Transverse colon (tissue), 4 donors: ENCODE results near the gene FCRL3. TPM values are rescaled to one million over a fixed set of nuclear protein-coding genes. Genes with fewer than 3 reads are reported as not detected.

ENCODE experiments used
- DNase-seq: peaks from one replicate; pipeline ENCODE4 v3.0.0-alpha.2; 2019
- H3K27ac ChIP-seq, 4 donors: fragments of 200-600 bp; sonication (generic); 2 replicates each; pipeline ENCODE4 v1.5.1; 2016 to 2018; ENCODE audit warnings: inconsistent platforms in 4 of 4
- H3K27me3 ChIP-seq: fragments of 200-600 bp; sonication (generic); 2 replicates; pipeline ENCODE4 v1.5.1; 2017; ENCODE audit warnings: inconsistent platforms
- H3K36me3 ChIP-seq, 4 donors: fragments of 200-600 bp; sonication (generic); 2 replicates each; pipeline ENCODE4 v1.5.1; 2017 to 2019; ENCODE audit warnings: inconsistent platforms in 4 of 4
- H3K4me1 ChIP-seq, 4 donors: fragments of 200-600 bp; sonication (generic); 2 replicates each; pipeline ENCODE4 v1.5.1; 2017 to 2020; ENCODE audit warnings: inconsistent platforms in 4 of 4
- H3K4me3 ChIP-seq, 4 donors: fragments of 200-600 bp; sonication (generic); 1 replicate in 1 of 4; 2 replicates in 3 of 4; pipeline versions ENCODE4 v1.5.1 to v1.6.1; 2017 to 2019; ENCODE audit warnings: inconsistent platforms in 4 of 4
- H3K9me3 ChIP-seq, 2 donors: fragments of 200-600 bp; sonication (generic); 2 replicates each; pipeline ENCODE4 v1.5.1; 2017 to 2019; ENCODE audit warnings: inconsistent platforms in 2 of 2
- CTCF ChIP-seq, 5 experiments: fragments of 200-600 bp in 3 of 5; fragments of 450-650 bp in 2 of 5; sonication (generic) in 3 of 5; IDR thresholded peaks; 1 replicate in 2 of 5; 2 replicates in 3 of 5; pipeline ENCODE4 v1.5.1; 2016 to 2017; ENCODE audit warnings: antibody characterized with exemption in 5 of 5, inconsistent platforms in 3 of 5, mild to moderate bottlenecking in 2 of 5, moderate library complexity in 1 of 5
- EP300 ChIP-seq: sonication (generic); formaldehyde crosslinking; IDR thresholded peaks from one replicate; pipeline ENCODE4 v1.6.1; 2017; ENCODE audit warnings: antibody characterized with exemption, low read depth
- POLR2A ChIP-seq: fragments of 450-650 bp; IDR thresholded peaks from one replicate; pipeline ENCODE4 v1.6.1; 2016; ENCODE audit warnings: antibody characterized with exemption, mild to moderate bottlenecking, moderate library complexity
- POLR2AphosphoS5 ChIP-seq, 3 donors: sonication (generic); formaldehyde crosslinking; IDR thresholded peaks; one replicate each; pipeline ENCODE4 v1.6.1; 2016; ENCODE audit warnings: antibody characterized with exemption in 3 of 3
- WGBS, 2 donors: methylation state at CpG; one replicate each; pipeline ENCODE4 v1.1.5; 2018; ENCODE audit warnings: low coverage in 1 of 2; 5-methylcytosine and 5-hydroxymethylcytosine counted together
- in situ Hi-C, 4 donors: fragments of 200-750 bp; cut with MboI; loops; one replicate each; pipeline versions ENCODE4 v1.15.0 to v1.15.1; 2017; ENCODE audit warnings: low sequenced_read_pairs in 3 of 4, low pct_ligation_motif_present in 1 of 4, low pct_unique_long_range_greater_than_20kb in 1 of 4
- intact Hi-C: fragments of 100-400 bp; cut with DNase I; formaldehyde crosslinking; loops from one replicate; pipeline ENCODE4 v1.15.1; 2023; ENCODE audit warnings: low total_unique reads
- total RNA-seq, 4 donors: library from RNA; depleted of rRNA; stranded (reverse); fragments of >200 nt; gene quantifications; one replicate each; pipeline ENCODE4 v1.1.0, GENCODE V29; 2016

The FCRL3 gene
- total RNA-seq, 4 donors from 2014 or later = 4.0 to 4.9 TPM; not detected in 2

- TF ChIP-seq EP300 = no peak
- TF ChIP-seq POLR2AphosphoS5 (IDR thresholded peaks at IDR 0.05) = no peak
- TF ChIP-seq CTCF (IDR thresholded peaks at IDR 0.05) = no peak
- no peak for TF ChIP-seq POLR2A
- in situ Hi-C loops = no loop called here
- no peaks in the 10 kb centered on the region for H3K9me3 ChIP-seq
Observed at GRCh38 chr1:157641177-157641576, 59.4 kb downstream of the FCRL3 start.

GRCh38 chr1:157639800-157640199 lies 60.8 kb downstream of the FCRL3 start:
- no peak for DNase-seq
- Histone ChIP-seq H3K27me3 (peaks cover 2% of the 10 kb centered on the region), H3K27ac (no peak overlapping the region), H3K36me3 (no peaks in the 10 kb centered on the region), H3K4me3 (no peak overlapping the region), H3K4me1 (no peaks in the 10 kb centered on the region), H3K9me3 (no peaks in the 10 kb centered on the region)
- no peak for TF ChIP-seq CTCF (IDR thresholded peaks at IDR 0.05)
- TF ChIP-seq EP300 = no peak
- no peak for TF ChIP-seq POLR2AphosphoS5 (IDR thresholded peaks at IDR 0.05)
- TF ChIP-seq POLR2A = no peak
- in situ Hi-C loops = no loop called here
- 40 to 57% methylated on average over 1 to 4 of the region's 4 CpGs for WGBS, 2 donors
- intact Hi-C loops = no loop called here

More at GRCh38 chr1:157641177-157641576, 59.4 kb downstream of the FCRL3 start:
- H3K4me1 ChIP-seq = no peaks in the 10 kb centered on the region
- H3K36me3 ChIP-seq = no peaks in the 10 kb centered on the region
- H3K4me3 ChIP-seq = no peak overlapping the region
- WGBS, 2 donors = 34 to 50% methylated on average over 1 to 2 of the region's 2 CpGs
- no peaks in the 10 kb centered on the region for H3K27me3 ChIP-seq
- intact Hi-C loops = no loop called here
- H3K27ac ChIP-seq = no peak overlapping the region
- no peak for DNase-seq

GRCh38 chr1:157628773-157629172 lies 71.8 kb downstream of the FCRL3 start:
- DNase-seq = no peak
- peaks cover 27% of the 10 kb centered on the region for H3K27me3 ChIP-seq
- in situ Hi-C loops = no loop called here

More at GRCh38 chr1:157628773-157629172, 71.8 kb downstream of the FCRL3 start:
- intact Hi-C loops = no loop called here
- Histone ChIP-seq H3K27ac (no peak overlapping the region), H3K4me3 (no peak overlapping the region), H3K4me1 (no peaks in the 10 kb centered on the region), H3K9me3 (no peaks in the 10 kb centered on the region), H3K36me3 (no peaks in the 10 kb centered on the region)
- no peak for TF ChIP-seq POLR2AphosphoS5 (IDR thresholded peaks at IDR 0.05)
- no peak for TF ChIP-seq POLR2A
- no peak for TF ChIP-seq EP300
- no peak for TF ChIP-seq CTCF (IDR thresholded peaks at IDR 0.05)
- WGBS, 2 donors = 63 to 65% methylated on average over 1 of the region's 1 CpG

Other genes starting within 250 kb of the FCRL3 start
- gene FCRL5, start 148.3 kb downstream of the FCRL3 start, total RNA-seq = 10 to 100 TPM in 1 of 4 donors, 1 to 10 TPM in 2, under 1 TPM in 1; 0.20 to 28.7 (median 1.2) TPM
- not detected for gene FCRL4, start 102.7 kb downstream of the FCRL3 start, total RNA-seq
- 10 to 100 TPM in 1 of 4 donors, under 1 TPM in 2, not detected in 1; 0.37 to 10.8 (median 0.41) TPM for gene FCRL2, start 76.4 kb upstream of the FCRL3 start, total RNA-seq
- 10 to 100 TPM in 1 of 4 donors, 1 to 10 TPM in 1, not detected in 2; 6.4 to 12.9 TPM for gene FCRL1, start 119.4 kb upstream of the FCRL3 start, total RNA-seq
- not detected for gene CD5L, start 141.0 kb upstream of the FCRL3 start, total RNA-seq